HG03108 (cell line): ENCODE data around the gene HEG1.
"Not testable (repeated sequence)": the region's sequence is repeated elsewhere in the genome, so short reads cannot be mapped to it uniquely, and the experiment has no call there.

Experiments used
- ATAC-seq: cut with Tn5 transposase; IDR thresholded peaks from one replicate; pipeline ENCODE4 v1.9.1; 2021; ENCODE audit warnings: moderate library complexity; ENCODE audit not compliant: unreplicated experiment

The HEG1 gene, protein sequence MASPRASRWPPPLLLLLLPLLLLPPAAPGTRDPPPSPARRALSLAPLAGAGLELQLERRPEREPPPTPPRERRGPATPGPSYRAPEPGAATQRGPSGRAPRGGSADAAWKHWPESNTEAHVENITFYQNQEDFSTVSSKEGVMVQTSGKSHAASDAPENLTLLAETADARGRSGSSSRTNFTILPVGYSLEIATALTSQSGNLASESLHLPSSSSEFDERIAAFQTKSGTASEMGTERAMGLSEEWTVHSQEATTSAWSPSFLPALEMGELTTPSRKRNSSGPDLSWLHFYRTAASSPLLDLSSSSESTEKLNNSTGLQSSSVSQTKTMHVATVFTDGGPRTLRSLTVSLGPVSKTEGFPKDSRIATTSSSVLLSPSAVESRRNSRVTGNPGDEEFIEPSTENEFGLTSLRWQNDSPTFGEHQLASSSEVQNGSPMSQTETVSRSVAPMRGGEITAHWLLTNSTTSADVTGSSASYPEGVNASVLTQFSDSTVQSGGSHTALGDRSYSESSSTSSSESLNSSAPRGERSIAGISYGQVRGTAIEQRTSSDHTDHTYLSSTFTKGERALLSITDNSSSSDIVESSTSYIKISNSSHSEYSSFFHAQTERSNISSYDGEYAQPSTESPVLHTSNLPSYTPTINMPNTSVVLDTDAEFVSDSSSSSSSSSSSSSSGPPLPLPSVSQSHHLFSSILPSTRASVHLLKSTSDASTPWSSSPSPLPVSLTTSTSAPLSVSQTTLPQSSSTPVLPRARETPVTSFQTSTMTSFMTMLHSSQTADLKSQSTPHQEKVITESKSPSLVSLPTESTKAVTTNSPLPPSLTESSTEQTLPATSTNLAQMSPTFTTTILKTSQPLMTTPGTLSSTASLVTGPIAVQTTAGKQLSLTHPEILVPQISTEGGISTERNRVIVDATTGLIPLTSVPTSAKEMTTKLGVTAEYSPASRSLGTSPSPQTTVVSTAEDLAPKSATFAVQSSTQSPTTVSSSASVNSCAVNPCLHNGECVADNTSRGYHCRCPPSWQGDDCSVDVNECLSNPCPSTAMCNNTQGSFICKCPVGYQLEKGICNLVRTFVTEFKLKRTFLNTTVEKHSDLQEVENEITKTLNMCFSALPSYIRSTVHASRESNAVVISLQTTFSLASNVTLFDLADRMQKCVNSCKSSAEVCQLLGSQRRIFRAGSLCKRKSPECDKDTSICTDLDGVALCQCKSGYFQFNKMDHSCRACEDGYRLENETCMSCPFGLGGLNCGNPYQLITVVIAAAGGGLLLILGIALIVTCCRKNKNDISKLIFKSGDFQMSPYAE (N-terminal part only)

DNA sequence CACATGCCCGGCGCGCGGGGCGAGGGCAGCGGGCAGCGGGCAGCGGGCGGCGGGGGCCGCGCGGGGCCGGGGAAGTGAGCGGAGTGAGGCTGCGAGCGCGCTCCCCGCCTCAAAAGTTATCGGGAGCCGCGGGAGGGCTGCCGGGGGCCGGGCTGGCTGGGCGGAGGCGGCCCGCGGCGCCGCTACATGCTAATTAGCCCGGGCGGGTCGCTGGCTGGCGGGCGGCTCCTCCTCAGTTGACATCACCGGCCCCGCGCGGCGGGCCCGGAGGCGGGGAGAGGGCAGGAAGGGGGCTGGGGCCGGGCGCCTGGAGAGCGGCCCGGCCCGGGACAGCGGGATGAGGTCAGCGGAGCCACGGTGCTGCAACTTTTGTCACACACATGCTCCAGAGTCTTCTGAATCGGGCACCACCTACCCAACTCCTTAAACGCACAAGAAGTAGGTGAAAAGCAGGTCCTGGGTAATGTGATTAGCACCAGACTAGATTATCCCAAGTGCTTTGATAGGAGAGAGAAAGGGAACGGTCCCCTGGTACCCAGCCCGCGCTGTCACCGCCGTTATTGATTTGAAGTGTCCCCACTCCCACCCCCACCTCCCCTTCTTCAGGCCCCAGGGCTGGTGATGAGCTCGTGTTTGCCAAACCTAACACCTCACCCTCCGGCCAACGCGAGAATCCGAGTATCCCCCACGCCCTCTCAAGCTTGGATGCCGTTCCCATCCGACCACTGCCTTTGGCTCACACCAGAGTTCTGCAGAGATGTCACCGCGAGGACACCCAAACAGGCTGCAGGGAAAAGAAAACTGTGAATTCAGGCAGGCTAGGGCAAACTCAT is at the start of gene HEG1:
Gene HEG1, minus strand, starts transcription at position 85 of the 833 bp plus-strand sequence. CDS start 107 bp downstream, outside the sequence.
- ATAC-seq: peak; percentile 62

DNA sequence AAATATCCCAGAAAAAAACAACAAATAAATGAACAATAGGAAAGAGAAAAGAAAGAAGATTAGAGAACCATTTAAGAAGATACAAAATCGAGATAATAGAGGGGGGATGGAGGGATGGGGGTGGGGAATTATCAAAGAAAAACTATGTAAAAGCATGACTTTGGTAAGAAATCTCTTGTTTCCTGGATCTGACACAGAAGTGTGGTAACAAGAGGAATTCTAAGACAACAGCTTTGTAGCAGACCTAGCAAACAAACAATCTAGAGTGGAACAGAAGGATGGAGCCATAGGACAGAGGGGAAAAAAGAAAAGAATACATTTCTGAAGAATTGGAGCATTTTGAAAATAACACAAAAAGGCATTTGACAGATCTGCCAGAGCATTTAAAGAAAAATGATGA is 49.3 kb upstream of the HEG1 start:
- no peak for ATAC-seq

- no peak for ATAC-seq
Observed at GRCh38 chr3:125104639-125105038, 48.8 kb upstream of the HEG1 start.

DNA sequence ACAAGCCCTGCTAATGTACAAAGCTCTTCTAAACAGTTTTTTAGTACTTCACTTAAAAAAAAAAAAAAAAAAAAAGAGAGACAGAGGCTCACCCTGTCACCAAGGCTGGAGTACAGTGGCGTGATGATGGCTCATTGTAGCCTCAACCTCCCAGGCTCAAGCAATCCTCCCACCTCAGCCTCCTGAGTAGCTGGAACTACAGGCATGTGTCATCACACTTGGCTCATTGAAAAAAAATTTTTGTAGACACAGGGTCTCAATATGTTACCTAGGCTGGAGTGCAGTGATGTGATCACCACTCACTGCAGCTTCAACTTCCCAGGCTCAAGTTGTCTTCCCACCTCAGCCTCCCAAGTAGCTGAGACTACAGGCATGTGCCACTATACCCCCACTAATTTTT is 47.6 kb upstream of the HEG1 start:
- ATAC-seq: no peak

- ATAC-seq: no peak
Observed at GRCh38 chr3:125102470-125102869, 46.7 kb upstream of the HEG1 start.

GRCh38 chr3:125098611-125099291 is 43.0 kb upstream of the HEG1 start:
- ATAC-seq: no peak

DNA sequence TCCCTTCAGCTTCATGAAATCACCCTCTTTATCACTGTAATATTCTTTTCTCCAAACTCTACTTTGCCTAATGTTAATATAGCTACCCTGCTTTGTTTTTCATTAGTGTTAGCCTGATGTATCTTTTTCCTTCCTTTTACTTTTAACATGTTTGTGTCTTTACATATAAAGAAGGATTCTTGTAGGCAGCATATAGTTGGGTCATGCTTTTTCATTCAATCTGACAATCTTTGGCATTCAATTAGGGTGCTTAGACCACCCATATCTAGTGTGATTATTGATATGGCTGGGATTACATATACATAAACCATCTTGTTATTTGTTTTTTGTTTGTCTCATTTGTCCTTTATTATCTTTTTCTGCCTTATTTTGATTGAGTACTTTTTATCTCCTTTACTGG is 34.9 kb upstream of the HEG1 start:
- ATAC-seq: no peak

GRCh38 chr3:125087768-125088391 is 32.1 kb upstream of the HEG1 start:
- ATAC-seq: no peak

GRCh38 chr3:125085166-125085565 is 29.4 kb upstream of the HEG1 start:
- ATAC-seq: no peak

DNA sequence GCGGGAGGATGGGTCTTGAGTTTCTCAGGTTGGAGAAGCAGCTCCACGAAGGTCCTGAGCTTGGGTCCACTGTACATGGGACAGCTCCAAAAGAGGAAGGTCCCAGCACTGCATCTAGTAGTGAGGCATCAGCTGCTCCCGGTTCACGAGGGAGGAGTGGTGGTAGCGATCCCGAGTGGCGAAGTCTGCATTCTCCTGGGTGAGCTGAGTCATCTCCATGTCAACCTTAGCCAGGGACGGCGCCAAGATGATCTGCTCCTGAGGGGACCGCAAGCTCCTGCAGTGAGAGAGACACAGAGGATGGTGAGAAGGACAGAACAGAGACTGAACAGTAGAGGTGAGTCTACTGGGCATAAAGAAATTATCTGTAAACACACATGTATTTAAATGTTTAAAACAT is 28.0 kb upstream of the HEG1 start:
- ATAC-seq: no peak

- ATAC-seq: not testable (repeated sequence)
Observed at GRCh38 chr3:125082339-125082738, 26.5 kb upstream of the HEG1 start.

GRCh38 chr3:125080077-125080476 is 24.3 kb upstream of the HEG1 start:
- no peak for ATAC-seq

DNA sequence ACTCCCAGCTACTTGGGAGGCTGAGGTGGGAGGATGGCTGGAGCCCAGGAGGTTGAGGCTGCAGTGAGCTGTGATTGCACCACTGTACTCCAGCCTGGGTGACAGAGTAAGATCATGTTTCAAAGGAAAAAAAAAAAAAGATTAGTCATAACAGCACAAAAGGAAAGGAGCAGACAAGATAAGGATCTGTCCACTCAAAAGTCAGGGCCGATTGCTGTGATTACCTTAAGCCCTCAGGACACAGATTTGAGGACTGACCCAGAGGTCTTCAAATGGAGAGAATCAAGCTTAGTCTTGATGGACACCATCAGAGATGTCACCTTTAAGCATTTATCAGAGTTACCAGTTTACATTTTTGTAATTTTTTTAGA is 23.9 kb upstream of the HEG1 start:
- no peak for ATAC-seq

DNA sequence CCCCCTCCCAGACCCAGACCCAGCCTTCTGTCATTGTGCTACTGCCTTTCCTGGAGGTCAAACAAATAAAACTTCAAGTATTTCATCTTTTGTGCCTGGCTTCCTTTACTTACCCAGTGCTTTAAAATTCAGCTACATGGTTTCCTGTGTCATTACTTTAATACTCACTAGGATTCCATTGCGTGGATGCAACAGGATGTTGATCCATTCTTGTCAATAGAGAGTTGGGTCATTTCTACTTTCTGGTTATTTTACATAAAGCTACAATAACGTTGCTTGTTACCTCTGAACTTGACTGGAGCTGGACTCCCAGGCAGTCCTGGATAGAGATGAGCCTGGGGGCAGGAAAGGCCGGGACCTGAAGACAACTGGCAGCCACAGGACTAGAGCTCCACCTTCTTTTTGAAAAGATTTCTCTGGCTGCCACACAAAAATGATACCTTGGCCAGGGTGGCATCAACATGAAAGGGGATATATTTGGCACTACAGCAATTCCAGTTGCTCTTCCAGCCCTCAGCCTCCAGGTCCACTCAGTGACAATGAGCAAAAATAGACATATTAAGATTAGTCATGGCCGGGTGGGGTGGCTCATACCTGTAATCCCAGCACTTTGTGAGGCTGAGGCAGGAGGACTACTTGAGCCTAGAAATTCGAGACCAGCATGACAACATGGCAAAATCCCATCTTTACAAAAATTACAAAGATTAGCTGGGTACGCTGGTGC is 23.3 kb upstream of the HEG1 start:
- no peak for ATAC-seq

DNA sequence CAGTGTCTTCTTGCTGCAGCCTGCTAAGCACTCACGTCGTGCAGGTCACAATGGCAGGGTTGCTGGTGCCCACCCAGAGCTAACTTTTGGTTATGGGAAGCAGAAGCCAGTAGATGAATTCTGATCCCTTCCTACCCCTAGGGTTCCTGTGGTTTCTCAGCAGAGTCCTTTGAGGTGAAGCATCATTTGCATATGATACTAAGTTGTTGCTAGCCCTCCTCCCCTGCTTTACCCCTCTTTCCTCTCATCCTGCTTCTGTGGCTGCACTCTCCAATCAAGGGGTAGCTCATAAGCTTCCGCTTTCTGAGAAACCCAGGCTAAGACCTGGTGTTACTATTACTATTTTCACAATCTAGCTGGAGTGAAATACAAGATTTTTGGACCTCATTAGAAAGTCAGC is 22.1 kb upstream of the HEG1 start:
- ATAC-seq: no peak

DNA sequence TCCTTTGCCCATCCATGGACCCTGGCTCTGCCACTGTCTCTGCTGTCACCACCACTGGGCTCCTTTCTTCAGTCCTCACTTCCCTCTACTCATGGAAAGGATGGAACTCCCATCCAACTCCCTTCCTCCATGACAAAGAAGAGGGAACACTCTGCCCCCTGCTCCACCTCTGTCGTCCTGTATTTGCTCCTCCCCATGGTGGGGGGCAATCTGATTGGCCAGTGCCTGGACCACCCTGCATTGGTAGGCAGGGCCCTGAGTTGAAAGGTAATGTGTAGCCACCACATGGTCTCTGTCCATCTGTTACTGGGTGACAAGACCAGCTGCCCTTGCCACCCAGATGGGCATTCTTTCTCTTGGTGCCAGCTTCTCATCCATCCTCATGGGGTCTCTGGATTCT is 20.7 kb upstream of the HEG1 start:
- ATAC-seq: no peak

DNA sequence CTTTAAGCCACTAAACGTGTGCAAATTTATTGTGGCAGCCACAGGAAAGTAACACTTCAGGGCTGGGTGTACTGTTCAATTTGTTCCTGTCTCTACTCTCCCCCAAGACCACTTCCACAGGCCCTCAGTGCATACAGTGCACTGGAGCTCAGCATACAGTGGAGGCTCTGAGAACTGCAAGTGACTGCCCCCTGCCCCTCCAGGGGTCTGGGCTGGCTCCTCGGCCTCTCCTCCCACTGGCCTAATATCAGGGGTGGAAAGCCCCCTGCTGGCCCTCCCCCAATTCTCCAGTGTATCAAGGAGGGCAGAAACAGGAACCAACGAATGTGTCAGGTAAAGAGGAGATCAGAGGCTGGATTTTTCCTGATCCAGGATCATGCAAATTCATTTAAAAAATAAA is 19.9 kb upstream of the HEG1 start:
- ATAC-seq: no peak

DNA sequence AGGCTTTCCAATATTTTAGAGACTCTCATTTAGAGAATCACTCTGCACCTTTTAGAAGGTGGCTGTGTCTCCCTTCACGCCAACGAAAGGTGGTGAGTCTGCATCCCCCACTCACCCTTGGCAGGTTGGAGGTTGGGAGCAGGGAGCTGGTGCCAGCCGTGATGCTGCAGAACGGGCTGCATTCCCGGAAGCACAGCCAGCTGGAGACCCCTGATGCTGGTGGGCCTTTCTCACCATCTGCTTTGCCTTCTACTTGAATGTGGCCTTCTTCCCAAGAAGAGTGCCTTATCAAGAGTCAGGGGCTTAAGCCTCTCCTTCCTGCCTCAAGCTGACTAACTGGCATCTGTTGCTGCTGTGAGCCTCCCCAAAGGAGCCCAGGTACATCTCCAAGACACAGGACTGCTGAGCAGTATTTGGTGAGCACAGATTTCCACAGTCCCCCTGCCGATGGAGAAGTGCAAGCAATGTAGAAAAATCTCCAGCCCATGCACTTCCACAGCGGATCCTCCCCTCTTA is 17.7 kb upstream of the HEG1 start:
- no peak for ATAC-seq
